CD14-positive monocyte (primary cell): Measurements from ENCODE around the gene SMG6. TPM values are rescaled to one million over a fixed set of nuclear protein-coding genes. Genes with fewer than 3 reads are reported as not detected.

Experiments
- DNase-seq, 3 donors: peaks; one replicate each; pipeline ENCODE4 v3.0.0-alpha.2; 2011 to 2022
- H2AFZ ChIP-seq: 2 replicates; pipeline ENCODE4 v1.6.0; 2012; ENCODE audit warnings: mild to moderate bottlenecking, low read depth, low read length, inconsistent platforms; ENCODE audit not compliant: insufficient read depth, poor library complexity, severe bottlenecking
- H3K27ac ChIP-seq, 2 donors: 1 replicate in 1 of 2; 2 replicates in 1 of 2; pipeline ENCODE4 v1.5.1; 2012 to 2013; ENCODE audit warnings: low read length in 2 of 2, control low read depth in 1 of 2, inconsistent platforms in 1 of 2, low read depth in 1 of 2, mild to moderate bottlenecking in 1 of 2
- H3K27me3 ChIP-seq, 2 donors: one replicate each; pipeline versions ENCODE4 v1.6.0 to v1.6.1; 2011 to 2013; ENCODE audit warnings: low read length in 2 of 2; ENCODE audit not compliant: control insufficient read depth in 2 of 2, insufficient read depth in 2 of 2
- H3K36me3 ChIP-seq, 2 donors: replicated peaks in 1 of 2; 1 replicate in 1 of 2; 2 replicates in 1 of 2; pipeline versions ENCODE4 v1.5.1 to v1.6.1; 2012 to 2013; ENCODE audit warnings: low read length in 2 of 2, control low read depth in 1 of 2, inconsistent platforms in 1 of 2, mild to moderate bottlenecking in 1 of 2; ENCODE audit not compliant: insufficient read depth in 2 of 2, control insufficient read depth in 1 of 2
- H3K4me1 ChIP-seq, 2 donors: 1 replicate in 1 of 2; 2 replicates in 1 of 2; pipeline versions ENCODE4 v1.5.1 to v1.6.1; 2012 to 2013; ENCODE audit warnings: low read length in 2 of 2, control low read depth in 1 of 2, inconsistent platforms in 1 of 2, mild to moderate bottlenecking in 1 of 2, moderate library complexity in 1 of 2; ENCODE audit not compliant: insufficient read depth in 2 of 2, control insufficient read depth in 1 of 2
- H3K4me2 ChIP-seq: replicated peaks from 2 replicates; pipeline ENCODE3; 2012; ENCODE audit warnings: low read length, moderate library complexity, mild to moderate bottlenecking; ENCODE audit not compliant: poor library complexity, severe bottlenecking; ENCODE audit errors: extremely low read depth
- H3K4me3 ChIP-seq, 3 experiments: fragments of 200-600 bp in 1 of 3; sonication (generic) in 1 of 3; replicated peaks in 1 of 3; 1 replicate in 2 of 3; 2 replicates in 1 of 3; pipeline ENCODE4 v1.5.1; 2011 to 2013; ENCODE audit warnings: low read length in 3 of 3, mild to moderate bottlenecking in 3 of 3, control low read depth in 2 of 3, low read depth in 2 of 3, inconsistent platforms in 1 of 3, moderate library complexity in 1 of 3
- H3K79me2 ChIP-seq: 2 replicates; pipeline ENCODE4 v1.6.0; 2012; ENCODE audit warnings: mild to moderate bottlenecking, control low read depth, inconsistent platforms, low read length, moderate library complexity; ENCODE audit not compliant: insufficient read depth
- H3K9ac ChIP-seq: 2 replicates; pipeline ENCODE4 v1.6.0; 2017; ENCODE audit warnings: low read length, mild to moderate bottlenecking; ENCODE audit not compliant: insufficient read depth, poor library complexity, severe bottlenecking
- H3K9me3 ChIP-seq, 2 donors: replicated peaks in 1 of 2; 1 replicate in 1 of 2; 2 replicates in 1 of 2; pipeline versions ENCODE4 v1.5.1 to v1.6.1; 2012 to 2013; ENCODE audit warnings: low read length in 2 of 2, control low read depth in 1 of 2; ENCODE audit not compliant: control insufficient read depth in 1 of 2, insufficient read depth in 1 of 2
- H4K20me1 ChIP-seq: 2 replicates; pipeline ENCODE4 v1.6.0; 2012; ENCODE audit warnings: mild to moderate bottlenecking, low read length, control low read depth, moderate library complexity; ENCODE audit not compliant: insufficient read depth
- H3K27ac Mint-ChIP-seq, 7 donors: one replicate each; pipeline ENCODE4 v1.8.0; 2020; ENCODE audit warnings: mild to moderate bottlenecking in 7 of 7, mixed read lengths in 7 of 7, moderate library complexity in 6 of 7, inconsistent platforms in 2 of 7
- H3K27me3 Mint-ChIP-seq, 3 donors: one replicate each; pipeline ENCODE4 v1.8.0; 2021 to 2022; ENCODE audit warnings: low read depth in 3 of 3, mild to moderate bottlenecking in 3 of 3, mixed read lengths in 3 of 3, moderate library complexity in 3 of 3, inconsistent platforms in 1 of 3
- H3K36me3 Mint-ChIP-seq, 2 donors: one replicate each; pipeline ENCODE4 v1.8.0; 2020; ENCODE audit warnings: mixed read lengths in 2 of 2, inconsistent platforms in 1 of 2, mild to moderate bottlenecking in 1 of 2
- H3K4me1 Mint-ChIP-seq: one replicate; pipeline ENCODE4 v1.8.0; 2020; ENCODE audit warnings: mild to moderate bottlenecking, mixed read lengths
- H3K4me3 Mint-ChIP-seq, 2 donors: one replicate each; pipeline ENCODE4 v1.8.0; 2020; ENCODE audit warnings: mild to moderate bottlenecking in 2 of 2, mixed read lengths in 2 of 2, moderate library complexity in 1 of 2
- H3K9me3 Mint-ChIP-seq, 7 donors: one replicate each; pipeline ENCODE4 v1.8.0; 2020 to 2022; ENCODE audit warnings: mixed read lengths in 7 of 7, mild to moderate bottlenecking in 6 of 7, moderate library complexity in 6 of 7, inconsistent platforms in 2 of 7
- WGBS: methylation state at CpG from one replicate; pipeline ENCODE4 v1.1.5; 2013; ENCODE audit warnings: missing lambda C conversion rate; ENCODE audit not compliant: insufficient coverage; 5-methylcytosine and 5-hydroxymethylcytosine counted together
- intact Hi-C, 2 donors: fragments of 100-400 bp; cut with micrococcal nuclease; formaldehyde crosslinking; loops; one replicate each; pipeline versions ENCODE4 v1.15.0 to v1.15.1; 2023
- polyA plus RNA-seq, 3 donors: library from polyadenylated mRNA; depleted of rRNA in 1 of 3; unstranded in 2 of 3; stranded (reverse) in 1 of 3; fragments of 300-500 nt in 2 of 3; fragments of >200 nt in 1 of 3; fragmentation: Illumina TruSeq in 2 of 3; gene quantifications; 1 replicate in 2 of 3; 2 replicates in 1 of 3; pipeline ENCODE4 v1.2.3, GENCODE V29; 2012 to 2021
- TF ChIP-seq, protein P1 (sequence below): fragments of 200-600 bp; IDR thresholded peaks from one replicate; pipeline ENCODE4 v1.8.0; 2022; ENCODE audit warnings: antibody characterized with exemption, mild to moderate bottlenecking

Gene SMG6
- polyA plus RNA-seq, 3 donors = 0.67 to 7.1 (median 1.1) TPM

DNA sequence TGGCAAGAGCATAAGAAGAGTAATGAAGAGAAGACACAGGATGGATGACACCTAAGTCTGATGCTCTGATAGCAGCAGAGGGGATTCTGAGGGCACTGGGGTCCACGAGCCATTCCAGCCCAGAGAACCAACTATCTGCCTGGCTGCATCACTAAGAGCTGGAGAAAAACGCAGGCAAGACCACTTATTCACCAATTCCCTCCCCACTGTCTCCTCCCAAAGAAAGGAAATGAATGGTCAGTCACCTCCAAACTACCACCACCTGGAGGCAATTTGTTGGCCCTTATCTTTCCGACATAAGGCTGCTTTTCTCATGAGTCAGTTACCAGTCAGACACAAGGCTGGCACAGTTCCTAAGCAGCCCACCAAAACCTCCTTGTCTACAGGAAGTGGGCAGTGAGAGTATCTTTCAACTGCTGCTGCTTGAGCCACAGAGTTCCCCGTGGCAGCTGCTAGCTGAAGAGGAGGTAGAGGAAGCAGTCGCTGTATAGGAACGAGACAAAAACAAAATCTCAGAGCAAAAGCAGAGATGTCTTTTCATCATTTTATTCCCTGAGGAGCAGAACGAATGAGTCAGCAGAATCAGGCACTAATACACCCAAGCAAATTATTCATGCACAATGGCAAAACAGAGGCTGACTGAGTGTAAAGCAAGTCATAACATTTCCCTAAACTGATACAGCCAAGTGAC is 111.1 kb downstream of the SMG6 start:
- WGBS = 21% methylated on average over 4 of the region's 7 CpGs
- intact Hi-C loops = no loop called here
- no peak overlapping the region for H3K27ac ChIP-seq
- TF ChIP-seq, protein P1, sequence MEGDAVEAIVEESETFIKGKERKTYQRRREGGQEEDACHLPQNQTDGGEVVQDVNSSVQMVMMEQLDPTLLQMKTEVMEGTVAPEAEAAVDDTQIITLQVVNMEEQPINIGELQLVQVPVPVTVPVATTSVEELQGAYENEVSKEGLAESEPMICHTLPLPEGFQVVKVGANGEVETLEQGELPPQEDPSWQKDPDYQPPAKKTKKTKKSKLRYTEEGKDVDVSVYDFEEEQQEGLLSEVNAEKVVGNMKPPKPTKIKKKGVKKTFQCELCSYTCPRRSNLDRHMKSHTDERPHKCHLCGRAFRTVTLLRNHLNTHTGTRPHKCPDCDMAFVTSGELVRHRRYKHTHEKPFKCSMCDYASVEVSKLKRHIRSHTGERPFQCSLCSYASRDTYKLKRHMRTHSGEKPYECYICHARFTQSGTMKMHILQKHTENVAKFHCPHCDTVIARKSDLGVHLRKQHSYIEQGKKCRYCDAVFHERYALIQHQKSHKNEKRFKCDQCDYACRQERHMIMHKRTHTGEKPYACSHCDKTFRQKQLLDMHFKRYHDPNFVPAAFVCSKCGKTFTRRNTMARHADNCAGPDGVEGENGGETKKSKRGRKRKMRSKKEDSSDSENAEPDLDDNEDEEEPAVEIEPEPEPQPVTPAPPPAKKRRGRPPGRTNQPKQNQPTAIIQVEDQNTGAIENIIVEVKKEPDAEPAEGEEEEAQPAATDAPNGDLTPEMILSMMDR = no peak
- no peak overlapping the region for H2AFZ ChIP-seq
- H3K4me3 ChIP-seq = no peak overlapping the region
- no peak overlapping the region for H3K4me2 ChIP-seq
- H3K36me3 Mint-ChIP-seq = peaks cover 32 to 46% of the 10 kb centered on the region in 2 donors
- no peaks in the 10 kb centered on the region for H3K9me3 Mint-ChIP-seq
- H3K36me3 ChIP-seq = peaks cover 13 to 54% of the 10 kb centered on the region in 2 donors
- H4K20me1 ChIP-seq = no peaks in the 10 kb centered on the region
- no peak for DNase-seq
- H3K4me1 ChIP-seq = peaks cover 0 to 7% of the 10 kb centered on the region in 2 donors
- peaks cover 0 to 4% (median 3%) of the 10 kb centered on the region in 3 donors for H3K27me3 Mint-ChIP-seq
- H3K79me2 ChIP-seq = no peaks in the 10 kb centered on the region
- H3K4me3 Mint-ChIP-seq = no peak overlapping the region
- H3K9ac ChIP-seq = no peak overlapping the region
- H3K27me3 ChIP-seq = no peaks in the 10 kb centered on the region
- H3K9me3 ChIP-seq = no peaks in the 10 kb centered on the region
- peaks cover 27% of the 10 kb centered on the region for H3K4me1 Mint-ChIP-seq
- H3K27ac Mint-ChIP-seq = no peak overlapping the region

DNA sequence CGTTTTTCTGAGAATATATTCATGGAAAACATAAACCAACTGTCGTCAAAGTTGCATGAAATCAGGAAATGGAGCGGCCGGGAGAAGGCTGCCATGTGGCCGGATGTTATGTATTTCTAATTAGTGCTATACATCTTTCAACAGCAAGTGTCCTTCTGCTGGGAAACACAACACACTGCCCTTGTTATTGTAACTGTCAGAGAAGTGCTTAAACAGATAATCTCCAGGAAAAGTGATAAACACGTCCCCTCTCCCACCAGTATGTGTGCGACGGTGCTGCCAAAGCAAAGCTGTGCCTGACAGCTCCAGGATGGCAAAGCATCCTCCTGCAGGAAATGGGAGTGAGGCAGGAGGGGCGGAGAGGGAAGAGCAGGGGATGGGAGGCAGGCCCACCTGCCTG is 111.8 kb downstream of the SMG6 start:
- peaks cover 0 to 4% (median 3%) of the 10 kb centered on the region in 3 donors for H3K27me3 Mint-ChIP-seq
- H3K4me3 Mint-ChIP-seq = no peak overlapping the region

More for the DNA sequence above, 111.8 kb downstream of the SMG6 start:
- Histone ChIP-seq H3K9ac (no peak overlapping the region), H3K36me3 (peaks cover 17 to 62% of the 10 kb centered on the region in 2 donors), H4K20me1 (no peaks in the 10 kb centered on the region), H3K27ac (no peak overlapping the region), H3K4me2 (no peak overlapping the region), H3K27me3 (no peaks in the 10 kb centered on the region), H3K4me1 (peaks cover 0 to 7% of the 10 kb centered on the region in 2 donors), H2AFZ (no peak overlapping the region), H3K4me3 (no peak overlapping the region), H3K79me2 (no peaks in the 10 kb centered on the region), H3K9me3 (no peaks in the 10 kb centered on the region)
- no peak for DNase-seq
- Mint-ChIP-seq H3K9me3 (no peaks in the 10 kb centered on the region), H3K27ac (no peak overlapping the region), H3K36me3 (peaks cover 36 to 51% of the 10 kb centered on the region in 2 donors), H3K4me1 (peaks cover 27% of the 10 kb centered on the region)
- intact Hi-C loops = no loop called here
- WGBS = 92% methylated on average over 2 of the region's 9 CpGs
- TF ChIP-seq, protein P1 = no peak
